Measurements from ENCODE around the gene TPCN1.
"Not testable (repeated sequence)": the region's sequence is repeated elsewhere in the genome, so short reads cannot be mapped to it uniquely, and the experiment has no call there.

The TPCN1 gene

GRCh38 chr12:113197518-113198077 lies 23.7 kb upstream of the TPCN1 start:
- Histone ChIP-seq H3K4me3 (ENCODE audit: low read length) (no peak overlapping the region), H3K27me3 (replicated peaks; ENCODE audit: control insufficient read depth, insufficient read depth, low read length) (no peaks in the 10 kb centered on the region), H3K9me3 (ENCODE audit: control insufficient read depth, low read length) (no peaks in the 10 kb centered on the region), H3K4me1 (ENCODE audit: control insufficient read depth, insufficient read depth, low read length) (peaks cover 19% of the 10 kb centered on the region), H3K36me3 (ENCODE audit: control insufficient read depth, insufficient read depth, low read length, severe bottlenecking) (peaks cover 3% of the 10 kb centered on the region), H3K9ac (ENCODE audit: low read length) (no peak overlapping the region)
- no peak for DNase-seq (ENCODE audit: low read depth)

- Histone ChIP-seq H3K36me3 (ENCODE audit: control insufficient read depth, insufficient read depth, low read length, severe bottlenecking) (no peaks in the 10 kb centered on the region), H3K4me3 (ENCODE audit: low read length) (no peak overlapping the region)
- DNase-seq (ENCODE audit: low read depth): peak; percentile 13
These were observed 23.0 kb upstream of the TPCN1 start for GRCh38 chr12:113198296-113198695.

GRCh38 chr12:113200021-113200797 lies 21.1 kb upstream of the TPCN1 start:
- peaks cover 6% of the 10 kb centered on the region for H3K4me1 ChIP-seq (ENCODE audit: control insufficient read depth, insufficient read depth, low read length)
- H3K9ac ChIP-seq (ENCODE audit: low read length): no peak overlapping the region
- no peaks in the 10 kb centered on the region for H3K27me3 ChIP-seq (replicated peaks; ENCODE audit: control insufficient read depth, insufficient read depth, low read length)
- DNase-seq (ENCODE audit: low read depth): no peak
- no peaks in the 10 kb centered on the region for H3K9me3 ChIP-seq (ENCODE audit: control insufficient read depth, low read length)
- H3K36me3 ChIP-seq (ENCODE audit: control insufficient read depth, insufficient read depth, low read length, severe bottlenecking): no peaks in the 10 kb centered on the region
- no peak overlapping the region for H3K4me3 ChIP-seq (ENCODE audit: low read length)

More at GRCh38 chr12:113198296-113198695, 23.0 kb upstream of the TPCN1 start:
- Histone ChIP-seq H3K27me3 (replicated peaks; ENCODE audit: control insufficient read depth, insufficient read depth, low read length) (no peaks in the 10 kb centered on the region), H3K4me1 (ENCODE audit: control insufficient read depth, insufficient read depth, low read length) (peaks cover 19% of the 10 kb centered on the region), H3K9me3 (ENCODE audit: control insufficient read depth, low read length) (no peaks in the 10 kb centered on the region), H3K9ac (ENCODE audit: low read length) (no peak overlapping the region)

- no peaks in the 10 kb centered on the region for H3K36me3 ChIP-seq (ENCODE audit: control insufficient read depth, insufficient read depth, low read length, severe bottlenecking)
- H3K4me3 ChIP-seq (ENCODE audit: low read length): no peak overlapping the region
- DNase-seq (ENCODE audit: low read depth): no peak
- no peaks in the 10 kb centered on the region for H3K27me3 ChIP-seq (replicated peaks; ENCODE audit: control insufficient read depth, insufficient read depth, low read length)
- peaks cover 5% of the 10 kb centered on the region for H3K4me1 ChIP-seq (ENCODE audit: control insufficient read depth, insufficient read depth, low read length)
- H3K9ac ChIP-seq (ENCODE audit: low read length): no peak overlapping the region
- H3K9me3 ChIP-seq (ENCODE audit: control insufficient read depth, low read length): no peaks in the 10 kb centered on the region
These were observed 19.8 kb upstream of the TPCN1 start for GRCh38 chr12:113201187-113202177.

GRCh38 chr12:113202300-113203075 lies 18.8 kb upstream of the TPCN1 start:
- Histone ChIP-seq H3K4me1 (ENCODE audit: control insufficient read depth, insufficient read depth, low read length) (peaks cover 5% of the 10 kb centered on the region), H3K9me3 (ENCODE audit: control insufficient read depth, low read length) (no peaks in the 10 kb centered on the region), H3K36me3 (ENCODE audit: control insufficient read depth, insufficient read depth, low read length, severe bottlenecking) (no peaks in the 10 kb centered on the region), H3K27me3 (replicated peaks; ENCODE audit: control insufficient read depth, insufficient read depth, low read length) (no peaks in the 10 kb centered on the region), H3K4me3 (ENCODE audit: low read length) (no peak overlapping the region), H3K9ac (ENCODE audit: low read length) (no peak overlapping the region)
- no peak for DNase-seq (ENCODE audit: low read depth)

- no peaks in the 10 kb centered on the region for H3K9me3 ChIP-seq (ENCODE audit: control insufficient read depth, low read length)
These were observed 17.2 kb upstream of the TPCN1 start for GRCh38 chr12:113203852-113204760.

GRCh38 chr12:113204804-113205203 lies 16.5 kb upstream of the TPCN1 start:
- Histone ChIP-seq H3K4me1 (ENCODE audit: control insufficient read depth, insufficient read depth, low read length) (peaks cover 5% of the 10 kb centered on the region), H3K36me3 (ENCODE audit: control insufficient read depth, insufficient read depth, low read length, severe bottlenecking) (no peaks in the 10 kb centered on the region), H3K4me3 (ENCODE audit: low read length) (no peak overlapping the region), H3K27me3 (replicated peaks; ENCODE audit: control insufficient read depth, insufficient read depth, low read length) (no peaks in the 10 kb centered on the region), H3K9me3 (ENCODE audit: control insufficient read depth, low read length) (no peaks in the 10 kb centered on the region), H3K9ac (ENCODE audit: low read length) (no peak overlapping the region)
- DNase-seq (ENCODE audit: low read depth): no peak

More at GRCh38 chr12:113203852-113204760, 17.2 kb upstream of the TPCN1 start:
- Histone ChIP-seq H3K36me3 (ENCODE audit: control insufficient read depth, insufficient read depth, low read length, severe bottlenecking) (no peaks in the 10 kb centered on the region), H3K9ac (ENCODE audit: low read length) (no peak overlapping the region), H3K4me1 (ENCODE audit: control insufficient read depth, insufficient read depth, low read length) (peaks cover 5% of the 10 kb centered on the region), H3K27me3 (replicated peaks; ENCODE audit: control insufficient read depth, insufficient read depth, low read length) (no peaks in the 10 kb centered on the region), H3K4me3 (ENCODE audit: low read length) (no peak overlapping the region)
- peak; percentile 19 for DNase-seq (ENCODE audit: low read depth)

GRCh38 chr12:113206802-113207201 lies 14.5 kb upstream of the TPCN1 start:
- H3K9me3 ChIP-seq (ENCODE audit: control insufficient read depth, low read length); H3K9ac ChIP-seq (ENCODE audit: low read length); H3K4me3 ChIP-seq (ENCODE audit: low read length); H3K27me3 ChIP-seq (replicated peaks; ENCODE audit: control insufficient read depth, insufficient read depth, low read length); H3K4me1 ChIP-seq (ENCODE audit: control insufficient read depth, insufficient read depth, low read length); H3K36me3 ChIP-seq (ENCODE audit: control insufficient read depth, insufficient read depth, low read length, severe bottlenecking); DNase-seq (ENCODE audit: low read depth): not testable (repeated sequence)

GRCh38 chr12:113207613-113208040 lies 13.6 kb upstream of the TPCN1 start:
- DNase-seq (ENCODE audit: low read depth): no peak
- Histone ChIP-seq H3K4me1 (ENCODE audit: control insufficient read depth, insufficient read depth, low read length) (peaks cover 5% of the 10 kb centered on the region), H3K9me3 (ENCODE audit: control insufficient read depth, low read length) (no peaks in the 10 kb centered on the region), H3K9ac (ENCODE audit: low read length) (no peak overlapping the region), H3K4me3 (ENCODE audit: low read length) (no peak overlapping the region), H3K27me3 (replicated peaks; ENCODE audit: control insufficient read depth, insufficient read depth, low read length) (no peaks in the 10 kb centered on the region), H3K36me3 (ENCODE audit: control insufficient read depth, insufficient read depth, low read length, severe bottlenecking) (no peaks in the 10 kb centered on the region)

Measured in adipocyte (in vitro differentiated cells).